ENCODE data around the gene CNOT6L. TPM values are rescaled to one million over a fixed set of nuclear protein-coding genes. Genes with fewer than 3 reads are reported as not detected.

The CNOT6L gene
- total RNA-seq, 1 experiment from 2014 or later, result 29.4 TPM

DNA sequence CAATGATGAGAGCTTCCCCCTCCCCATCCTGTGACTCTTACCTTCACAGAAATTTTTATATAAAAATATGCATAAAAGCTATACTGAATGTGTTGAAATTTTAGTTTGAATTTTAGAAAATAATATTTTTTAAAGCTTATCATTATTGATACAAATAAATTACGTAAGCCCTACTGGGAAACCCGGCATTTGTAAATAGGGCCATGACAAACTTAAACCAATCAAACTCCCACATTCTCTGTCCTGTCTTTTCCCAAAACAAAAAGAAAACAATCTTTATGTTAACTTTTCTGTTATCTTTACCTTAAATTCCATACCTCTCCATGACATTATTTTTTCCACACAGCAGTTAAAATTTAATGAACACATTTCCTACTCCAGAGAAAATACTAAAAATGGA lies 2.6 kb downstream of the CNOT6L start:
- CTCF ChIA-PET, result no interaction called here
- no peak overlapping the region for H3K27ac ChIP-seq (ENCODE audit: low read depth, low read length)
- peaks cover 64% of the 10 kb centered on the region for H3K79me2 ChIP-seq (ENCODE audit: insufficient read depth, low read length)
- ATAC-seq, result no peak
- no TSS peak for BruUV-seq (replicated peaks)
- DNase-seq (ENCODE audit: low read depth, low spot score), result no peak
- POLR2A ChIA-PET, result no interaction called here
- no peaks in the 10 kb centered on the region for H3K36me3 ChIP-seq (ENCODE audit: control insufficient read depth in 1 of 2, insufficient read depth in 2 of 2, low read length in 2 of 2)
- H3K9me2 ChIP-seq (ENCODE audit: insufficient read depth), result no peaks in the 10 kb centered on the region
- H3K4me2 ChIP-seq (ENCODE audit: low read length), result no peak overlapping the region
- intact Hi-C loops (cut with micrococcal nuclease), result no loop called here
- H3K4me3 ChIP-seq (replicated peaks in 1 of 2; ENCODE audit: low read depth in 1 of 2, low read length in 2 of 2), result no peak overlapping the region
- no peaks in the 10 kb centered on the region for H3K9me3 ChIP-seq (ENCODE audit: control insufficient read depth in 1 of 2, insufficient read depth in 1 of 2, low read depth in 1 of 2, low read length in 2 of 2)
- no peaks in the 10 kb centered on the region for H4K20me1 ChIP-seq (ENCODE audit: insufficient read depth)
- H3K9ac ChIP-seq (ENCODE audit: low read length), result no peak overlapping the region
- H3K27me3 ChIP-seq (ENCODE audit: insufficient read depth, low read length), result no peaks in the 10 kb centered on the region
- TF ChIP-seq, protein P1, sequence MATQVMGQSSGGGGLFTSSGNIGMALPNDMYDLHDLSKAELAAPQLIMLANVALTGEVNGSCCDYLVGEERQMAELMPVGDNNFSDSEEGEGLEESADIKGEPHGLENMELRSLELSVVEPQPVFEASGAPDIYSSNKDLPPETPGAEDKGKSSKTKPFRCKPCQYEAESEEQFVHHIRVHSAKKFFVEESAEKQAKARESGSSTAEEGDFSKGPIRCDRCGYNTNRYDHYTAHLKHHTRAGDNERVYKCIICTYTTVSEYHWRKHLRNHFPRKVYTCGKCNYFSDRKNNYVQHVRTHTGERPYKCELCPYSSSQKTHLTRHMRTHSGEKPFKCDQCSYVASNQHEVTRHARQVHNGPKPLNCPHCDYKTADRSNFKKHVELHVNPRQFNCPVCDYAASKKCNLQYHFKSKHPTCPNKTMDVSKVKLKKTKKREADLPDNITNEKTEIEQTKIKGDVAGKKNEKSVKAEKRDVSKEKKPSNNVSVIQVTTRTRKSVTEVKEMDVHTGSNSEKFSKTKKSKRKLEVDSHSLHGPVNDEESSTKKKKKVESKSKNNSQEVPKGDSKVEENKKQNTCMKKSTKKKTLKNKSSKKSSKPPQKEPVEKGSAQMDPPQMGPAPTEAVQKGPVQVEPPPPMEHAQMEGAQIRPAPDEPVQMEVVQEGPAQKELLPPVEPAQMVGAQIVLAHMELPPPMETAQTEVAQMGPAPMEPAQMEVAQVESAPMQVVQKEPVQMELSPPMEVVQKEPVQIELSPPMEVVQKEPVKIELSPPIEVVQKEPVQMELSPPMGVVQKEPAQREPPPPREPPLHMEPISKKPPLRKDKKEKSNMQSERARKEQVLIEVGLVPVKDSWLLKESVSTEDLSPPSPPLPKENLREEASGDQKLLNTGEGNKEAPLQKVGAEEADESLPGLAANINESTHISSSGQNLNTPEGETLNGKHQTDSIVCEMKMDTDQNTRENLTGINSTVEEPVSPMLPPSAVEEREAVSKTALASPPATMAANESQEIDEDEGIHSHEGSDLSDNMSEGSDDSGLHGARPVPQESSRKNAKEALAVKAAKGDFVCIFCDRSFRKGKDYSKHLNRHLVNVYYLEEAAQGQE (IDR thresholded peaks at IDR 0.05; ENCODE audit: low read depth), result no peak
- no peak for TF ChIP-seq RAD21 (IDR thresholded peaks at IDR 0.05; ENCODE audit: low read depth)
- TF ChIP-seq EZH2 (IDR thresholded peaks at IDR 0.05), result no peak
- no peak for TF ChIP-seq CEBPB (IDR thresholded peaks at IDR 0.05; ENCODE audit: low read depth)
- TF ChIP-seq ZNF274 (IDR thresholded peaks at IDR 0.05; ENCODE audit: low read depth, low read length), result no peak
- no peak for TF ChIP-seq FOSL1 (IDR thresholded peaks at IDR 0.05; ENCODE audit: low read depth)
- H3K4me1 ChIP-seq (ENCODE audit: control insufficient read depth in 1 of 2, insufficient read depth in 2 of 2, low read length in 2 of 2), result peaks cover 12 to 17% of the 10 kb centered on the region in 2 experiments
- RAD21 ChIA-PET (ENCODE audit: low non-redundant PET in 1 of 2, low total read pairs in 2 of 2, uncharacterized antibody in 2 of 2, unreplicated experiment in 2 of 2), result no interaction called here
- no peak overlapping the region for H2AFZ ChIP-seq (ENCODE audit: low read depth, low read length, poor library complexity, severe bottlenecking)

DNA sequence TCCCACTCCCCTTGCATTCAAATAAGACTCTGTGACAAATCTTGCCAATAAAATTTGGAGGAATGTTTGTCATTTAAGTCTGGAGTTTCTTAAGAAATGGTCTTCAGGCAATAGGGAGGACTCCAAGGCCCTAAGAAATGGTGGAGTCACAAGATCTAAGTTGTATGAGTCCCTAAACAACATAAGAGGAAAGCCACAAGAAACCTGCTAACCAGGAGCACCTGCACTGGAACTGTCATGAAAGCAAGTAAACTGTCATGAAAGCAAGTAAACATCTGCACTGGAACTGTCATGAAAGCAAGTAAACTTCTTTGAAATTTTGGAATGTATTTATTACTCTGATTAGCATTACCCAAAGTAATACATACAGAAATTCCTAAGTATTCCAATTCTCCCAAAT lies 3.5 kb downstream of the CNOT6L start:
- no peaks in the 10 kb centered on the region for H3K27me3 ChIP-seq (ENCODE audit: insufficient read depth, low read length)
- ChIA-PET RAD21 (ENCODE audit: low non-redundant PET in 1 of 2, low total read pairs in 2 of 2, uncharacterized antibody in 2 of 2, unreplicated experiment in 2 of 2) (no interaction called here), CTCF (no interaction called here), POLR2A (no interaction called here)
- DNase-seq (ENCODE audit: low read depth, low spot score) (no peak), ATAC-seq (no peak)
- peaks cover 67% of the 10 kb centered on the region for H3K79me2 ChIP-seq (ENCODE audit: insufficient read depth, low read length)
- intact Hi-C loops (cut with micrococcal nuclease), result no loop called here
- no peaks in the 10 kb centered on the region for H3K36me3 ChIP-seq (ENCODE audit: control insufficient read depth in 1 of 2, insufficient read depth in 2 of 2, low read length in 2 of 2)
- H3K9me3 ChIP-seq (ENCODE audit: control insufficient read depth in 1 of 2, insufficient read depth in 1 of 2, low read depth in 1 of 2, low read length in 2 of 2), result no peaks in the 10 kb centered on the region
- no peak overlapping the region for H3K4me2 ChIP-seq (ENCODE audit: low read length)
- no peak overlapping the region for H3K9ac ChIP-seq (ENCODE audit: low read length)
- H2AFZ ChIP-seq (ENCODE audit: low read depth, low read length, poor library complexity, severe bottlenecking), result no peak overlapping the region
- H3K4me3 ChIP-seq (replicated peaks in 1 of 2; ENCODE audit: low read depth in 1 of 2, low read length in 2 of 2), result no peak overlapping the region
- peaks cover 6 to 10% of the 10 kb centered on the region in 2 experiments for H3K4me1 ChIP-seq (ENCODE audit: control insufficient read depth in 1 of 2, insufficient read depth in 2 of 2, low read length in 2 of 2)
- no peaks in the 10 kb centered on the region for H3K9me2 ChIP-seq (ENCODE audit: insufficient read depth)
- H3K27ac ChIP-seq (ENCODE audit: low read depth, low read length), result no peak overlapping the region
- BruUV-seq (replicated peaks), result no TSS peak
- no peaks in the 10 kb centered on the region for H4K20me1 ChIP-seq (ENCODE audit: insufficient read depth)
- TF ChIP-seq, protein P2, sequence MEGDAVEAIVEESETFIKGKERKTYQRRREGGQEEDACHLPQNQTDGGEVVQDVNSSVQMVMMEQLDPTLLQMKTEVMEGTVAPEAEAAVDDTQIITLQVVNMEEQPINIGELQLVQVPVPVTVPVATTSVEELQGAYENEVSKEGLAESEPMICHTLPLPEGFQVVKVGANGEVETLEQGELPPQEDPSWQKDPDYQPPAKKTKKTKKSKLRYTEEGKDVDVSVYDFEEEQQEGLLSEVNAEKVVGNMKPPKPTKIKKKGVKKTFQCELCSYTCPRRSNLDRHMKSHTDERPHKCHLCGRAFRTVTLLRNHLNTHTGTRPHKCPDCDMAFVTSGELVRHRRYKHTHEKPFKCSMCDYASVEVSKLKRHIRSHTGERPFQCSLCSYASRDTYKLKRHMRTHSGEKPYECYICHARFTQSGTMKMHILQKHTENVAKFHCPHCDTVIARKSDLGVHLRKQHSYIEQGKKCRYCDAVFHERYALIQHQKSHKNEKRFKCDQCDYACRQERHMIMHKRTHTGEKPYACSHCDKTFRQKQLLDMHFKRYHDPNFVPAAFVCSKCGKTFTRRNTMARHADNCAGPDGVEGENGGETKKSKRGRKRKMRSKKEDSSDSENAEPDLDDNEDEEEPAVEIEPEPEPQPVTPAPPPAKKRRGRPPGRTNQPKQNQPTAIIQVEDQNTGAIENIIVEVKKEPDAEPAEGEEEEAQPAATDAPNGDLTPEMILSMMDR (IDR thresholded peaks at IDR 0.05 in 2 of 3, conservative IDR thresholded peaks at IDR 0.05 in 1 of 3; ENCODE audit: borderline replicate concordance in 1 of 3, insufficient read depth in 1 of 3, low read depth in 2 of 3, low read length in 2 of 3), result no peak
- TF ChIP-seq ELF1 (IDR thresholded peaks at IDR 0.05; ENCODE audit: borderline replicate concordance, low read depth) (no peak), EGR1 (IDR thresholded peaks at IDR 0.05; ENCODE audit: low read depth) (no peak), POLR2AphosphoS5 (IDR thresholded peaks at IDR 0.05; ENCODE audit: low read depth, low read length) (no peak), EZH2phosphoT487 (IDR thresholded peaks at IDR 0.05; ENCODE audit: borderline replicate concordance) (no peak), TCF7L2 (IDR thresholded peaks at IDR 0.05; ENCODE audit: borderline replicate concordance, extremely low read depth, insufficient read depth, insufficient read length) (no peak)
- TF ChIP-seq, protein P3, sequence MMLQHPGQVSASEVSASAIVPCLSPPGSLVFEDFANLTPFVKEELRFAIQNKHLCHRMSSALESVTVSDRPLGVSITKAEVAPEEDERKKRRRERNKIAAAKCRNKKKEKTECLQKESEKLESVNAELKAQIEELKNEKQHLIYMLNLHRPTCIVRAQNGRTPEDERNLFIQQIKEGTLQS (IDR thresholded peaks at IDR 0.05), result no peak

Measured in HCT116 (cell line).